ENCODE measurements around the gene APBA2. TPM values are rescaled to one million over a fixed set of nuclear protein-coding genes. Genes with fewer than 3 reads are reported as not detected.
A peak's percentile ranks its signal among the peaks of the same experiment; 100 is the strongest.

APBA2 gene
- total RNA-seq, 6 donors from 2014 or later: 3.2 to 7.9 (median 6.0) TPM

- H3K27ac ChIP-seq: no peak overlapping the region
- ATAC-seq (ENCODE audit: low FRiP score in 2 of 2): peak in 1 of 2 donors; percentile 72
- H3K27me3 ChIP-seq: no peaks in the 10 kb centered on the region
- no peaks in the 10 kb centered on the region for H3K9me3 ChIP-seq
- H3K36me3 ChIP-seq: no peaks in the 10 kb centered on the region
- TF ChIP-seq POLR2AphosphoS5 (IDR thresholded peaks at IDR 0.05): no peak
- TF ChIP-seq POLR2A (IDR thresholded peaks at IDR 0.05): no peak
- TF ChIP-seq EP300 (IDR thresholded peaks at IDR 0.05): no peak
- no peak for TF ChIP-seq CTCF (IDR thresholded peaks at IDR 0.05)
- no peak overlapping the region for H3K4me3 ChIP-seq
- H3K4me1 ChIP-seq: no peaks in the 10 kb centered on the region
- WGBS, 2 donors: 95 to 100% methylated on average over 3 of the region's 3 CpGs
- DNase-seq: no peak
These were observed 29.5 kb downstream of the APBA2 start for GRCh38 chr15:28915041-28915810.

- Histone ChIP-seq H3K4me3 (no peak overlapping the region), H3K9me3 (no peaks in the 10 kb centered on the region), H3K27me3 (no peaks in the 10 kb centered on the region), H3K36me3 (no peaks in the 10 kb centered on the region), H3K4me1 (no peaks in the 10 kb centered on the region), H3K27ac (no peak overlapping the region)
- no peak for DNase-seq
- TF ChIP-seq POLR2A (IDR thresholded peaks at IDR 0.05): no peak
- TF ChIP-seq CTCF (IDR thresholded peaks at IDR 0.05): no peak
- no peak for TF ChIP-seq POLR2AphosphoS5 (IDR thresholded peaks at IDR 0.05)
- TF ChIP-seq EP300 (IDR thresholded peaks at IDR 0.05): no peak
- ATAC-seq (ENCODE audit: low FRiP score in 2 of 2): no peak
- WGBS, 2 donors: 92 to 94% methylated on average over 15 of the region's 15 CpGs
These were observed 30.2 kb downstream of the APBA2 start for GRCh38 chr15:28915935-28916334.

GRCh38 chr15:28917791-28918140 lies 32.0 kb downstream of the APBA2 start:
- TF ChIP-seq CTCF (IDR thresholded peaks at IDR 0.05): no peak
- no peak for TF ChIP-seq POLR2A (IDR thresholded peaks at IDR 0.05)
- TF ChIP-seq EP300 (IDR thresholded peaks at IDR 0.05): no peak
- no peak for TF ChIP-seq POLR2AphosphoS5 (IDR thresholded peaks at IDR 0.05)
- ATAC-seq (ENCODE audit: low FRiP score in 2 of 2): no peak
- Histone ChIP-seq H3K36me3 (no peaks in the 10 kb centered on the region), H3K27me3 (no peaks in the 10 kb centered on the region), H3K4me1 (no peaks in the 10 kb centered on the region), H3K27ac (no peak overlapping the region), H3K4me3 (no peak overlapping the region), H3K9me3 (no peaks in the 10 kb centered on the region)
- WGBS, 2 donors: 51 to 55% methylated on average over 7 to 9 of the region's 9 CpGs
- DNase-seq: no peak

- Histone ChIP-seq H3K27me3 (no peaks in the 10 kb centered on the region), H3K27ac (no peak overlapping the region), H3K9me3 (no peaks in the 10 kb centered on the region), H3K4me1 (no peaks in the 10 kb centered on the region), H3K36me3 (no peaks in the 10 kb centered on the region), H3K4me3 (no peak overlapping the region)
- TF ChIP-seq POLR2AphosphoS5 (IDR thresholded peaks at IDR 0.05): no peak
- TF ChIP-seq EP300 (IDR thresholded peaks at IDR 0.05): no peak
- TF ChIP-seq POLR2A (IDR thresholded peaks at IDR 0.05): no peak
- TF ChIP-seq CTCF (IDR thresholded peaks at IDR 0.05): no peak
- ATAC-seq (ENCODE audit: low FRiP score in 2 of 2) (no peak), DNase-seq (peak in 1 of 2 donors; percentile 70)
- 72 to 85% methylated on average over 26 to 34 of the region's 41 CpGs for WGBS, 2 donors
These were observed 32.6 kb downstream of the APBA2 start for GRCh38 chr15:28918141-28918983.

Data from upper lobe of left lung (tissue), 6 donors.